ENCODE results near the gene PHGDH. TPM values are rescaled to one million over a fixed set of nuclear protein-coding genes. Genes with fewer than 3 reads are reported as not detected.

PHGDH gene
- total and polyA plus RNA-seq, 2 of the 13 experiments (the other 11 are each of a cell fraction or from before 2014, with no cell fraction given), result 95.8 to 133 TPM

- H3K4me2 ChIP-seq (ENCODE audit: low read depth, low read length), result no peak overlapping the region
- WGBS (ENCODE audit: low lambda C conversion rate), result 58% methylated on average over 8 of the region's 8 CpGs
- no peak overlapping the region for H3K9ac ChIP-seq (ENCODE audit: insufficient read depth, low read depth, low read length)
- no peaks in the 10 kb centered on the region for H3K9me3 ChIP-seq (ENCODE audit: low read length)
- in situ Hi-C loops (cut with HindIII; ENCODE audit: extremely low pct_ligation_motif_present, low pct_unique_long_range_greater_than_20kb), result no loop called here
- no peak overlapping the region for H3K4me3 ChIP-seq (replicated peaks in 1 of 3; ENCODE audit: insufficient read depth in 1 of 3, low read depth in 2 of 3, low read length in 3 of 3)
- DNase-seq (ENCODE audit: low spot score), result no peak
- H3K27ac ChIP-seq (ENCODE audit: extremely low read length, insufficient read depth, low read length), result no peak overlapping the region
- H4K20me1 ChIP-seq (ENCODE audit: insufficient read depth, low read length), result no peaks in the 10 kb centered on the region
- H2AFZ ChIP-seq (ENCODE audit: low read length), result no peak overlapping the region
- intact Hi-C loops (cut with micrococcal nuclease; ENCODE audit: unreplicated experiment), result no loop called here
- no peak for TF ChIP-seq LBX2 (CRISPR knock-in tag; IDR thresholded peaks at IDR 0.05; ENCODE audit: borderline replicate concordance)
- TF ChIP-seq ARID5B (CRISPR knock-in tag; IDR thresholded peaks at IDR 0.05), result no peak
- TF ChIP-seq ZNF773 (CRISPR knock-in tag; IDR thresholded peaks at IDR 0.05; ENCODE audit: borderline replicate concordance), result no peak
- TF ChIP-seq MIXL1 (CRISPR knock-in tag; IDR thresholded peaks at IDR 0.05), result no peak
- TF ChIP-seq CTCF (CRISPR knock-in tag; IDR thresholded peaks at IDR 0.05), result peak; percentile 61
- peak; percentile 49 for TF ChIP-seq STAG1 (CRISPR knock-in tag; IDR thresholded peaks at IDR 0.05)
- no peaks in the 10 kb centered on the region for H3K79me2 ChIP-seq (ENCODE audit: insufficient read depth, low read length)
- ChIA-PET CTCF (ENCODE audit: low intra/inter-chr PET ratio, low total read pairs) (interaction anchor here (0.6 to 2.4 kb wide), 3 partner anchors 56 to 67 kb away, joined by 3 to 35 read pairs (median 3); no protein-coding TSS in a partner anchor), POLR2A (interaction anchor here (1.2 kb wide), 1 partner anchor 20 kb away, joined by 6 read pairs; no protein-coding TSS in a partner anchor)
- no TSS peak for BruUV-seq (replicated peaks)
- FAIRE-seq, result no peak
- peaks cover 39% of the 10 kb centered on the region for H3K4me1 ChIP-seq (ENCODE audit: insufficient read depth, low read length)
- peak; percentile 31; the same call in 2 of the 3 replicates for ATAC-seq
- no peaks in the 10 kb centered on the region for H3K36me3 ChIP-seq (replicated peaks in 1 of 2; ENCODE audit: control insufficient read depth in 1 of 2, insufficient read depth in 2 of 2, low read length in 2 of 2)
- no peaks in the 10 kb centered on the region; a peak in 1 of 5 replicates for H3K27me3 ChIP-seq (ENCODE audit: control insufficient read depth in 1 of 2, insufficient read depth in 2 of 2, low read length in 2 of 2)
These were observed 35.0 kb upstream of the PHGDH start for GRCh38 chr1:119676571-119677206.

Data from HepG2 (cell line).